ENCODE data around the gene MTFP1.

Gene MTFP1

DNA sequence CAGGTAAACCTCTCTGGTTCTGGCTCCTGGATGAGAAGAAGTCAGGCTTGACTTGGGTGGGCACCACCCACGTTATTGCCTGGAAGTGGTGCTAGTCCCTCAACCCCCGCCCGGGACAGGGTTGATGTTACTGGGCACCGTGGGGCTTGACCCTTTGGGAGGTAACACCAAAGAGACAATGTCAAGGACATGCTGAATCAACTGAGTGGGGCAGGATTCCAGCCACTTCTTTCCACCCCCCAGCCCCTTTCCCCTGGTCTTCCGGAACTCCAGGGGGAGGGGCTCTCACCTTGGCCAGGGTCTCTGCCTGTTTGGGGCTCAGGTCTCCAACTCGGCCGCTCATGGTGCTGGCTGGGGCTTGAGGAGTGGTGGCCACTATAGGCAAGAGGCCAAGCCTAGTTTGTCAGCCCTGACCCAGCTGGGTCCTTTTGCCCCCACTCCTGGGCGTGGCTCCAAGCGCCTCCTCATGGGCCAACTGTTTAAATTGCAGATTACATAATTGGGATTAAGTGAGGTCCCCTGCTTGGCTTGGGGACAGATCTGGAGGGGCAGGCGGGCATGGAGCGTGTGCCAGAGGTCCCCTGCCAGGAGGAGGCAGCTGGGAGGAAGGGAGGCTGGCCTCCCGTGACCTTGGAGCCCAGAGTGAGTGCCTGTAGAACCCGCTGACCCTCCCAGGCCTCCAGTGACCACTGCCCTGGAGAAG, 46.2 kb downstream of the MTFP1 start, which contains the start of gene SEC14L3:
TSS of gene SEC14L3 (minus strand) at position 402 of the 703 bp plus-strand sequence. CDS start at position 343, 59 bp downstream.
- TF ChIP-seq, protein P1, sequence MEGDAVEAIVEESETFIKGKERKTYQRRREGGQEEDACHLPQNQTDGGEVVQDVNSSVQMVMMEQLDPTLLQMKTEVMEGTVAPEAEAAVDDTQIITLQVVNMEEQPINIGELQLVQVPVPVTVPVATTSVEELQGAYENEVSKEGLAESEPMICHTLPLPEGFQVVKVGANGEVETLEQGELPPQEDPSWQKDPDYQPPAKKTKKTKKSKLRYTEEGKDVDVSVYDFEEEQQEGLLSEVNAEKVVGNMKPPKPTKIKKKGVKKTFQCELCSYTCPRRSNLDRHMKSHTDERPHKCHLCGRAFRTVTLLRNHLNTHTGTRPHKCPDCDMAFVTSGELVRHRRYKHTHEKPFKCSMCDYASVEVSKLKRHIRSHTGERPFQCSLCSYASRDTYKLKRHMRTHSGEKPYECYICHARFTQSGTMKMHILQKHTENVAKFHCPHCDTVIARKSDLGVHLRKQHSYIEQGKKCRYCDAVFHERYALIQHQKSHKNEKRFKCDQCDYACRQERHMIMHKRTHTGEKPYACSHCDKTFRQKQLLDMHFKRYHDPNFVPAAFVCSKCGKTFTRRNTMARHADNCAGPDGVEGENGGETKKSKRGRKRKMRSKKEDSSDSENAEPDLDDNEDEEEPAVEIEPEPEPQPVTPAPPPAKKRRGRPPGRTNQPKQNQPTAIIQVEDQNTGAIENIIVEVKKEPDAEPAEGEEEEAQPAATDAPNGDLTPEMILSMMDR (IDR thresholded peaks at IDR 0.05; ENCODE audit: control extremely low read depth, extremely low read depth, low read depth, missing control alignments): no peak
- ChIA-PET CTCF (interaction anchor here (1.3 kb wide), 1 partner anchor 163 kb away, joined by 3 read pairs; no protein-coding TSS in a partner anchor), POLR2A (no interaction called here)
- DNase-seq (ENCODE audit: extremely low spot score): no peak

DNA sequence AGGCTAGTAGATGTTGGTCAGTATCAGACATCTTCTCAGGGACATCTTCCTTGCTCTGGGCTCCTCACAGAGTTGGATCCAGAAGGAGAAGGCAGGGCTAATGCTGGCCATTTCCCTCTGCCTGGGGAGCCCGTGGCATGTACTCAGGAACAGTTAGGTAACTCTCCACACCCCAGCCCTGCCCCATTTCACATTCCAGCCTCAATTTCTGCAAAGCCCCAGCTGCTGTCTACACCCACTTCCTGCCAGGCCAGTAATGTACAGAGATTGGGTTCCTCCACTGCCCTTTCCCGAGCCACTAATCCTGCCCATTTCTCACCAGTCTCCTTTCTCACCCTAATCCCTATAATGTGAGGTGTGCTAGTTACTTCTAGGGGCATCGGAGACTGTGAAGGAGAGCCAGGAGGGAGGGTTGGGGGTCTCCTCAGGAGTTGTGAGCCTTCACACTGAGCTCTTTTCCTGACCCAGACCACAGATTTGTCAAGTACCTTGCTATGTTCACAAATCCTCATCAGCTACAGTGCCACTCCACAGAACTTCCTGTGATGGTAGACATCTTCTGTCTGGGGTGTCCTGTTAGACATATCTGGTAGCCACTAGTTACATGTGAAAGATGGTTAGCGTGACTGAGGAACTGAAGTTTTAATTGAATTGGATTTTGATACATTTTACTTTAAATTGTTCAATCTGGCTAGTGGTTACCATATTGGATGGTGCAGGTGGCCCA, 47.6 kb downstream of the MTFP1 start:
- TF ChIP-seq, protein P1 (IDR thresholded peaks at IDR 0.05; ENCODE audit: control extremely low read depth, extremely low read depth, low read depth, missing control alignments): no peak
- no peak for DNase-seq (ENCODE audit: extremely low spot score)
- CTCF ChIA-PET: interaction anchor here (1.3 to 2.0 kb wide), 2 partner anchors 13 to 162 kb away, joined by 3 to 5 read pairs; no protein-coding TSS in a partner anchor
- POLR2A ChIA-PET: no interaction called here

DNA sequence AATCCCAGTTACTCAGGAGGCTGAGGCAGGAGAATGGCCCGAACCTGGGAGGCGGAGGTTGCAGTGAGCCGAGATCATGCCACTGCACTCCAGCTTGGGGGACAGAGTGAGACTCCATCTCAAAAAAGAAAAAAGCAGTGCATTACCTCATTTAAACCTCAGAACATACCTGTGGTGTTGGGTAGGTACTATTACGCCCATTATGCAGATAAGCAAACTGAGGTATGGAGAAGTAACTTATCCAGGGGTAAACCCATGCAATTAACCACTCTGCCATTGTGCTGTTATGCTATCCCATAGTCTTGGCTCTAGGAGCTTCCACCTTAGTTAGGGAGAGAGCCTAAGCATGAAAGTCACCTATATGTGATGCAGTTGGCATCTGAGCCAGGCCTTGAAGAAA, 48.6 kb downstream of the MTFP1 start:
- DNase-seq (ENCODE audit: extremely low spot score): no peak
- TF ChIP-seq, protein P1 (IDR thresholded peaks at IDR 0.05; ENCODE audit: control extremely low read depth, extremely low read depth, low read depth, missing control alignments): no peak
- ChIA-PET CTCF (interaction anchor here (1.2 to 2.0 kb wide), 3 partner anchors 12 to 30 kb away, joined by 3 to 5 read pairs (median 5); no protein-coding TSS in a partner anchor), POLR2A (no interaction called here)

DNA sequence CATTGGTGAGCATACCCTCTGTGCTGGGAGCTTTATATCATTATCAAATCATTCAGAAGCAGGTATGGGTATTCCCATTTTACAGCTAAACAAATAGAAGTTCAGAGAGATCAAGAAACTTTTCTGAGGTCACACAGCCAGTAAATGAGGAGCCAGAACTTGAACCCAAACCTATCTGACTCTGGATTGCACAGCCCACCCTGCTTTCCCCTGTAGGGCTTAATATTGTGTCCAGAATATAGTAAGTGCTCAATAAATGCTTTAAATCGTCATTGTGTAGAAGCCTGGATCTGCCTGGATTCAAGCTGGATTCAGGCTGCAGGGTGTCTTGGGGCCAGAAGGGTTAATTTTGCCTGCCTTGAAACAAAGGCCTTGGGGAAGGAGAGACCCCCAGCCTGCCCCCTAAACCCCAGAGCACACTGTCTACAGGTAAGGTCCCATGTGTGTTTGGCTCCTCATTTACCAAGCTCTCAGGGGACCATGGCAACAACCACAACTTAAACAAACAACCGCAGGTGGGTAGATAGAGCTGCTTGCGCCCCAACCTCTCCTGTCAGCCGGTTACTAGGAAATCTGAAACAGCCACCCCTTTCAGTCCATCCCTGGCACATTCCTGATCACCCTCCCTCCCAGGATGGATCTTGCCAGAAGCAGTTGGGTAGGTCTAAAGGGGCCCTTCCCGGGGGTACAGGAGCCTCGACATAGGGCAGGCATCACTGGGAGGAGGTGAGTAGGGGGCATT, 49.3 kb downstream of the MTFP1 start:
- POLR2A ChIA-PET: no interaction called here
- DNase-seq (ENCODE audit: extremely low spot score): no peak
- TF ChIP-seq, protein P1 (IDR thresholded peaks at IDR 0.05; ENCODE audit: control extremely low read depth, extremely low read depth, low read depth, missing control alignments): no peak
- CTCF ChIA-PET: interaction anchor here (1.2 to 2.0 kb wide), 4 partner anchors 10 to 31 kb away, joined by 3 to 5 read pairs (median 5); no protein-coding TSS in a partner anchor

Measured in GM10248 (cell line).